Activated naive CD8-positive, alpha-beta T cell treated with anti-CD3 and anti-CD28 coated beads, Interleukin-2, amount 50 U/mL, for 24 hours (primary cell): ENCODE data around the gene LTBP1.

Source experiments
- ATAC-seq: fragments of 150-1000 bp; cut with Tn5 transposase; one replicate; pipeline ENCODE4 v1.10.0; 2021
- DNase-seq: peaks from one replicate; pipeline ENCODE4 v3.0.0; 2021
- H3K27ac Mint-ChIP-seq: one replicate; pipeline ENCODE4 v1.8.0; 2021; ENCODE audit warnings: mild to moderate bottlenecking, mixed read lengths
- H3K27me3 Mint-ChIP-seq: one replicate; pipeline ENCODE4 v1.8.0; 2021; ENCODE audit warnings: mixed read lengths
- H3K36me3 Mint-ChIP-seq: one replicate; pipeline ENCODE4 v1.8.0; 2021; ENCODE audit warnings: low read depth, mixed read lengths
- H3K4me1 Mint-ChIP-seq: one replicate; pipeline ENCODE4 v1.8.0; 2021; ENCODE audit warnings: mixed read lengths
- H3K4me3 Mint-ChIP-seq: one replicate; pipeline ENCODE4 v1.8.0; 2021; ENCODE audit warnings: mild to moderate bottlenecking, moderate library complexity, mixed read lengths
- H3K9me3 Mint-ChIP-seq: one replicate; pipeline ENCODE4 v1.8.0; 2021; ENCODE audit warnings: mixed read lengths

Gene LTBP1

DNA sequence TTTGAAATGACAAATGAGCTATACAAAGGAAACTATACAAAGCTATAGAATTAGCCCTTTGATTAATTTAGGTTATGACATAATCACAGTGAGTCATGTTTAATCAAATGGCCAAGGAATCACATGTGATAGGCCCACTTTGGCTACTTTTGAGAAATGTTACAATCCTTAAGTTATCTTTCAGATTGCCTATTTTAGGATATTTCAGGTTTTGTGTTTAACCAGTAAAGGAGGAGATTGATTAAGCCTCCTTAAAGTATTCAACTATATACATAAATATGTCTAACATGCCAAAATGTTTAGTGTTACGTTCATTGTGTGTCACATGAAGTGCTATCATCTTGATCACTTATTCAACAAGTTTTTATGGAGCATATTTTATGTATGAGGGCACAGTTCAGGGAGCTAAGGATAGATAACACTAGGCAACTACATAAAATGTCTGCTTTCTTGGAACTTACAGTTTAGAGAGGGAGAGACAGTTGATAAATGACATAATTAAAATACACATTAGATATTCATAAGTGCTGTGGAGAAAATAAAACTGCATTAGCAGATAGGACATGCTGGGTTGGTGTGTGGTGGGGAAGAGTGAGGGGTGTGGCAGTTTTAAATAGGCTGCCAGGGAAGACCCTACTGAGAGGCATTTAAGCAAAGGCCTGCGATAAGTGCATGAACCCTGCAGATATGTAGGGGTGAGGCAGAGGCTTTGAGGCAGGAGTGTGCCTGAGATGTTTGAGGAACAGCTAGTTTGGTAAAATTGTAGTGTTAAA, 77.2 kb downstream of the LTBP1 start:
- Mint-ChIP-seq H3K27ac (no peak overlapping the region), H3K4me1 (no peaks in the 10 kb centered on the region), H3K36me3 (no peaks in the 10 kb centered on the region), H3K9me3 (peaks cover 6% of the 10 kb centered on the region), H3K27me3 (peaks cover 26% of the 10 kb centered on the region), H3K4me3 (no peak overlapping the region)
- ATAC-seq: no peak
- DNase-seq: no peak

DNA sequence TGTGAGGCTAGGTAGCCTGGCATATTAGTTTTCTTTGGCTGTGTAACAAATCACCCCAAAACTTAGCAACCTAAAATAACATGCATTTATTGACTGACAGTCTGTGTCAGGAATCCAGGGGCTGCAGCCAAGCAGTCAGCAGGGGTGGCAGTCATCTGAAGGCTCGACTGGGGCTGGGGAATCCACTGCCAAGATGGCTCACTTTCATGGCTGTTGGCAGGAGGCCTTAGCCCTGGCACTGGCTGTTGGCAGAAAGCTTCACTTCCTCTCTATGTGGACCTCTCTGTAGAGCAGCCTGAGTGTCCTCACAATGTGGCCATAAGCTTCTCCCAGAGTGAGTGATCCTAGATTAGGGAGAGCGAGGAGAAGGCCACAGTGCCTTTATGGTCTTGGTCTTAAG, 78.0 kb downstream of the LTBP1 start:
- H3K36me3 Mint-ChIP-seq: no peaks in the 10 kb centered on the region
- H3K27me3 Mint-ChIP-seq: peaks cover 26% of the 10 kb centered on the region
- no peak overlapping the region for H3K27ac Mint-ChIP-seq
- peaks cover 6% of the 10 kb centered on the region for H3K9me3 Mint-ChIP-seq
- DNase-seq (no peak), ATAC-seq (no peak)
- H3K4me1 Mint-ChIP-seq: no peaks in the 10 kb centered on the region
- no peak overlapping the region for H3K4me3 Mint-ChIP-seq

DNA sequence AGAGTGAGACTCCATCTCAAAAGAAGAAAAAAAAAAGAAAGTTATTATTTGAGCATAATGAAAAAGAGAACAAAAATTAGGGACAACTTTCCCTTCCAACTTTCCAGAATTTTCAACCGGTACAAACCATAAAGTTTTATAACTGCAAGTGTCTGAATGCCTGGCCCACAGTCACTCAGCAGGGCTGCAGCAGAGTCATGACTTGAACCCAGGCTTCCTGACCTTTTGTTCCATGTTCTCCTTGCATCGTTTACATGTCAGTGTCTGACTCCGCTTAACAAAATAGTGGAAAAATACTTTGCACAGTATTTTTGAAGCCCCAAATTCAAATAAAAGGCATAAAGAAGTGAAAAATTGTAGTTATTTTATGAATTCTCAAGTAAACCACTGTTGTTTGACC, 82.7 kb downstream of the LTBP1 start:
- no peak for DNase-seq
- Mint-ChIP-seq H3K9me3 (peaks cover under 1% of the 10 kb centered on the region), H3K36me3 (no peaks in the 10 kb centered on the region), H3K27ac (no peak overlapping the region), H3K27me3 (peaks cover 9% of the 10 kb centered on the region), H3K4me1 (no peaks in the 10 kb centered on the region), H3K4me3 (no peak overlapping the region)
- ATAC-seq: no peak

DNA sequence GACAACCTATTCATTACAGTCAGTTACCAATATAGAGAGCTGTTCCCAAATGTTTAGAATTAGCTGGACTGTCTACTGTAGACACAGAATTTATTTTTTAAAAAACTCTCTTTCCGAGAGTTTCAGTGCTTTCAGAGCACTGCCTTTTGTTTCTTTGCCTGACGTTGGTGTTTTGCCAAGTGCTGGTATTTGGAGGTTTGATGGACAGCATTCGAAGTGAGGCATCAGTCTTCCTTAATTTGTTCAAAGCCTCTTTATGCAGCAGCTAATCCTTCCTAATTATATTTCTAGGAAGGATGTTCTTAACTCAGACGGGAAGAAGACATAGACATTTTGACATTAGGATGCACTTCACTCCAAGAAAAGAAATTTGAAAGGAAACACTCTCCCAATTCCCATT, 83.2 kb downstream of the LTBP1 start:
- no peak for DNase-seq
- no peaks in the 10 kb centered on the region for H3K9me3 Mint-ChIP-seq
- no peak overlapping the region for H3K27ac Mint-ChIP-seq
- H3K4me3 Mint-ChIP-seq: no peak overlapping the region
- no peaks in the 10 kb centered on the region for H3K36me3 Mint-ChIP-seq
- ATAC-seq: no peak
- H3K27me3 Mint-ChIP-seq: peaks cover 8% of the 10 kb centered on the region
- H3K4me1 Mint-ChIP-seq: no peaks in the 10 kb centered on the region

DNA sequence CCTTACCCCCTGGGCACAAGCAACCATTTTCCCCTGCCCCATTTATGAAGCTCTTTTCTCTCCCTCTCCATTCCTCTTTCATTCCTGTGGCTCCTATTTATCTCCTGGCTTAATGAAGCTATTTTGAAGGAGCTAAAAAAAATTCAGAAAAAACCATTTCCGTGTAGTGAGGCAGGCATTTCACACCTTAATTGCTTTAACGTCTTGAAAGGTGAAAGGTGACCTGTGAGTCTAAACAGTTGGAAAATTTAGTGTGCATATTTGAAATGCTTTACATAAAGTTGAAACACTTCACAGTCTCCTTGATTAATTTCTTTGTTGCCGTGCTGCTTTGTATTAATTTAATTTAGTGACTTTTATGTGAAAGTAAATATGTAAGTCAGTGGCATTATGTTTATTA, 83.6 kb downstream of the LTBP1 start:
- no peak overlapping the region for H3K4me3 Mint-ChIP-seq
- no peaks in the 10 kb centered on the region for H3K4me1 Mint-ChIP-seq
- peaks cover 8% of the 10 kb centered on the region for H3K27me3 Mint-ChIP-seq
- no peak overlapping the region for H3K27ac Mint-ChIP-seq
- no peak for DNase-seq
- ATAC-seq: no peak
- H3K9me3 Mint-ChIP-seq: no peaks in the 10 kb centered on the region
- H3K36me3 Mint-ChIP-seq: no peaks in the 10 kb centered on the region

DNA sequence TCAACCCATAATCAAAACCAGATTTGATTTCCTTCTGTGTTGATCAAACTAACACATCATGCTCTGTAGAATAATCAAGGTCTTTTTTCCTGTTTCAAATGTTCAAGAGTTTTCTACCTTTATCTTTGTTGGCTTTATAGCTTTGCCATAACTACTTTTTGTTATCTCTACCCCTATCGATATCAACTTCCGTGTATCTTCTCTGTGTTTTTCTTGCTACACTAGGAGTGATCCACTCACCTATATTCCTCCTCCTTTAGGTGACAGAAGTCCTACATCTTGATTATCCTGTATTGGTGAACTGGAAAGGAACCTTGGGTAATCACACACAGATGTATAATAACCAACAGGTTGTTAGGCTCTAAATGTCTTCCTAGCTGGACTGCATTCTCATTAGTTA, 85.5 kb downstream of the LTBP1 start:
- Mint-ChIP-seq H3K4me3 (no peak overlapping the region), H3K27ac (no peak overlapping the region), H3K36me3 (no peaks in the 10 kb centered on the region), H3K9me3 (no peaks in the 10 kb centered on the region), H3K4me1 (no peaks in the 10 kb centered on the region), H3K27me3 (peaks cover 12% of the 10 kb centered on the region)
- DNase-seq: no peak
- no peak for ATAC-seq

DNA sequence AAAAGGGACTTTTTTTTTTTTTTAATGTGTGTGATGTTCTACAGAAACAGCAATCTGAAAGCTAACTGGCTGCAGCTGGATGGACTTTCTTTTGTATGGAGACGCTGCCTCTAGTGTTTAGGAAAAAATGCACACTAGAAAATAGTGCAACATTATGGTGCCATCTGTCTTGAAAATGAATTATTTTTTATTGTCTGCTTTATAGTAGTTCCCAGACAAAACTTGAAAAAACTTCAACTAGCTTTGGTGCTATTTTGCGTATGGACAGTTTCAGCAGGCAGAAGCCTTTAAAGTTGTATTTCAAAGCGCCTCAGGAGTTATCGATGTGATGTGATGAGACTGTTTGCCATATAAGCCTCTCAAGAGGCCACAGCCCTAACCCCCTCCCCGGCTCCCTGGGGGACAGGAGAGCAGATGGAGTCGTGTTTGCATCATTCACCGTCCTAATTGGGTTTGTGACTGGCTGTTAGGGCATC, 86.9 kb downstream of the LTBP1 start:
- no peak for ATAC-seq
- Mint-ChIP-seq H3K4me1 (no peaks in the 10 kb centered on the region), H3K4me3 (no peak overlapping the region), H3K27ac (no peak overlapping the region), H3K9me3 (no peaks in the 10 kb centered on the region), H3K27me3 (peaks cover 12% of the 10 kb centered on the region), H3K36me3 (no peaks in the 10 kb centered on the region)
- no peak for DNase-seq

DNA sequence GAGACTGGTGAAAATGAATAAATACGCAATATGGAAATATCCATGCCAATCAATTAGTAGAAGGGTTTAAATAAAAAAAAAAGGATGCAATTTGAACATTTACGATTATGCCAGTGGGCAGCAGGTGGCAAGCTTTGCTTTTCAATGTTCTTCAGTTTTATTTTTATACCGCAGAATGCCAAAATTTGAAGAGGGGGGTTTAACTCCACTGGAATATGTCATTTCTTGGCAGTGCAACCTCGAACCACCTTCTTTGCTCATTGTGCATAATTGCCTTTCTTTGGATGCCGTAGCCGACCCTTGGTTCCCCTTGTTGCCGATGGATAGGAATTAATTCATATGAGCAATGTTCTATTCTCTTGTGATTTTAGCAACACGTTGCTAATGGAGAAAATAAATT, 88.0 kb downstream of the LTBP1 start:
- DNase-seq: no peak
- Mint-ChIP-seq H3K27me3 (peaks cover 14% of the 10 kb centered on the region), H3K27ac (no peak overlapping the region), H3K36me3 (no peaks in the 10 kb centered on the region), H3K4me1 (no peaks in the 10 kb centered on the region), H3K9me3 (no peaks in the 10 kb centered on the region), H3K4me3 (no peak overlapping the region)
- ATAC-seq: no peak

DNA sequence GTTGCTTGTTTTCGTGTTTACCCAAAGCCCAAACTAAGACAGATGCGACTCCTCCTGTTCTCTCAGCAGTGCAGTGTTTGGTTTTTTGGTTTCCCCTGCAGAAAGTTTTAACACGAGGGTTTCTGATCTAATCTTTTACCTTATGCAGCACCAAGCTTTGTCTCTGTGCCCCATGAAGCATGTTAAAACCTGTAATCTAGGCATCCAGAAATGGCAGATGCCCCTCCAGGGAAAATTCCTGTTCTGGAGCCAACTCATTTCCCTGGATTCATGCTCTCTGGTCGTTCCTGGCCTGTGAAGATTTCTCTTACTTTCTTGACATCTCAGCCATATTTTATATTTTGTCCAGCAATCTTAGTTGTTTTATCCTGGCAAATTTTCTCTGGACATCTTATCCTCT, 91.5 kb downstream of the LTBP1 start:
- Mint-ChIP-seq H3K36me3 (no peaks in the 10 kb centered on the region), H3K27me3 (peaks cover 6% of the 10 kb centered on the region), H3K9me3 (peaks cover 4% of the 10 kb centered on the region), H3K27ac (no peak overlapping the region), H3K4me1 (no peaks in the 10 kb centered on the region), H3K4me3 (no peak overlapping the region)
- ATAC-seq (no peak), DNase-seq (no peak)

DNA sequence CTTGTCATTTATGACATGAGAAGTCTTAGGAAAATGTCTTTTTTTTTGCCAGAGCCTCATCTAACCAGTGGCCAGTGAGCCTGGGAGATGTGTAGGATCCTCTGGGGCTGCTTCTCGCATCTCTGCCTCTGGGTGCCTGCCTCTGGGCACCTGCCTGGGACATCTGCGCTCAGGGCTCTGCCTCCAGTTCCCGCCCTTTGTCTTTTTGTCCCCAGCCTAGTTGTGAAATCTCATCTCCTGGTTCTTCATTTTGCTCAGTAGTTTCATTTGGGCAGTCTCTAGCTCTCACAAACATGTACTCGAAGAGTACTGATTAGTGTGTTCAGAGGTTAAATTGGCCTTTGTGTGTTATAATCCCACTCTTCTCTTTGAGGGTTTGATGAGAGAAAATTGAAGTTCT, 92.0 kb downstream of the LTBP1 start:
- H3K4me3 Mint-ChIP-seq: no peak overlapping the region
- no peak for ATAC-seq
- H3K9me3 Mint-ChIP-seq: peaks cover 4% of the 10 kb centered on the region

DNA sequence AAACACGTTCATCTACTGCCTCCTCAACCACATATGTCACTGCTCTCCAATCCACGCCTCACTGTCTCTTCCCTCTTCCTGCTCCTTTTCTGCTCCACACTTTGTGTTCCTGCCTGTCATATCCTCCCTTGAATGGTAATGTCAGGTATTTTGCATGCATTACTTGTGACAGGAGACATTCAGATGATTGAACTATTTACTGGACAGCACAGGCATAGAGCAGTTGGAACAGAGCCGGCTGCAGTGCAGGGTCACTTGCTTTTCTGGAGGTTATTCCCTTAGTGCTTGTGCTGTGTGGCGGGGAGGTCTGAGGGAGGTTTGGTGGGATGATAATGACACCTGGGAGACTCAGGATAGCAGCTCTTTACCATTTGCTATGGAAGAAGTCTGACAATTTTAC, 93.8 kb downstream of the LTBP1 start:
- ATAC-seq: no peak
- Mint-ChIP-seq H3K4me1 (no peaks in the 10 kb centered on the region), H3K36me3 (no peaks in the 10 kb centered on the region), H3K27me3 (peaks cover 7% of the 10 kb centered on the region), H3K27ac (no peak overlapping the region), H3K4me3 (no peak overlapping the region), H3K9me3 (peaks cover 4% of the 10 kb centered on the region)
- DNase-seq: no peak

More for the DNA sequence above, 92.0 kb downstream of the LTBP1 start:
- DNase-seq: no peak
- H3K27ac Mint-ChIP-seq: no peak overlapping the region
- peaks cover 7% of the 10 kb centered on the region for H3K27me3 Mint-ChIP-seq
- no peaks in the 10 kb centered on the region for H3K36me3 Mint-ChIP-seq
- H3K4me1 Mint-ChIP-seq: no peaks in the 10 kb centered on the region

DNA sequence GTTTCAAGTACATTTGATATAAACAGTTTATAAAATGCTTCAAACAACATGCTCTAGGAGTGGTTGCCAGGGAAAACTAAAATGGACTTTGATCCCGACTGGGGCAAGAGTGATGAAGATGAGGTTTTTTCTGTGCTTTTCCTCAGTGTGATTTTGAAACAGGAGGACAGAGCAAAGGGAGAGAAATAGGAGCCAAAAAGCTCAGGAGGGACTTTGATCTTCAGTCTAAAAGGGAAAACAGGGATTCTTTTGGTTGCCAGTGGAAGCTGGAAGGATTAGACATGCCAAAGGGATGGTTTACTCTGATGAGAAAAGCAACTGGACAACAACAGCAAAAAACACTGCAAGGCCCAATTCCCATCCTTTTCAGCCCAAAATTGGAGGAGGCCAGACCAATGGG, 95.5 kb downstream of the LTBP1 start:
- Mint-ChIP-seq H3K9me3 (peaks cover 4% of the 10 kb centered on the region), H3K27ac (no peak overlapping the region), H3K27me3 (peaks cover 5% of the 10 kb centered on the region), H3K4me3 (no peak overlapping the region), H3K4me1 (no peaks in the 10 kb centered on the region), H3K36me3 (no peaks in the 10 kb centered on the region)
- no peak for DNase-seq
- ATAC-seq: no peak

DNA sequence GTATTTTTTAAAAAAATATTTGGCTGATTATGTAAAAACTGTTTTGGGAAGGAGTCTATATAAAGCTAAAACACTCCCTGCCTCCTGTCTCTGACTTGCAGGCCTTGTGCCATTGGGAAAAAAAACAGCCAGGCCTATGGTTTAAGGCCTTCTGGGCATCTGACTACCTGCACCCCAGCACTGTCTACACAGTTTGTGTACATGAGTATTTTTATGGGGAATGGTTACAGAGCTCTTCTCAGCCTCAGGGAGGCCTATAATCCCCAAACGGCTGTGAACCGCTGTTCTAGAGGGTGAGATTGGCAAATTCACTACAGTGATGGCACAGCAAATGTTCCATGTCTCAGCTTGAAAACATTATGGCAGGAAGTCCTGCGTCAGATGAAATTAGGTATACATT, 96.1 kb downstream of the LTBP1 start:
- no peaks in the 10 kb centered on the region for H3K4me1 Mint-ChIP-seq
- DNase-seq (no peak), ATAC-seq (no peak)
- no peak overlapping the region for H3K4me3 Mint-ChIP-seq
- H3K27ac Mint-ChIP-seq: no peak overlapping the region
- peaks cover 7% of the 10 kb centered on the region for H3K27me3 Mint-ChIP-seq
- H3K36me3 Mint-ChIP-seq: no peaks in the 10 kb centered on the region
- peaks cover 4% of the 10 kb centered on the region for H3K9me3 Mint-ChIP-seq

DNA sequence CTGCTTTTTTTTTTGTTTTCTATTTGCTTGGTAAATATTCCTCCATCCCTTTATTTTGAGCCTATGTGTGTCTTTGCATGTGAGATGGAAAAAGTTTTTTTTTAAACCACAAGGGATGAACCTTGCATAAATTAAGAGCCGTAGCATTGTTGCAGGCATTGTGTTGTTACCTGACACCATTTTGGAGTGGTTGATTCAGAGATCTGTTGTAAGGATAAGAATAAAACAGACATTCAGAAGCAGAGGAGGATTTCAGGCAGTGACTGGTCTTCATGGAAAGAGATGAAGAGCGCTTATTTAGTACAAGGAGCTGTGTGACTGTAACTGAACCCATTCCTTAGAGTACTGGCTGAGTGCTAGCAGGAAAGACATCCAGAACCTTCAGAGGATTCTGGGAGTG, 101.2 kb downstream of the LTBP1 start:
- peaks cover 5% of the 10 kb centered on the region for H3K27me3 Mint-ChIP-seq
- no peaks in the 10 kb centered on the region for H3K4me1 Mint-ChIP-seq
- H3K9me3 Mint-ChIP-seq: no peaks in the 10 kb centered on the region
- H3K4me3 Mint-ChIP-seq: no peak overlapping the region
- H3K27ac Mint-ChIP-seq: no peak overlapping the region
- DNase-seq (no peak), ATAC-seq (no peak)
- no peaks in the 10 kb centered on the region for H3K36me3 Mint-ChIP-seq

DNA sequence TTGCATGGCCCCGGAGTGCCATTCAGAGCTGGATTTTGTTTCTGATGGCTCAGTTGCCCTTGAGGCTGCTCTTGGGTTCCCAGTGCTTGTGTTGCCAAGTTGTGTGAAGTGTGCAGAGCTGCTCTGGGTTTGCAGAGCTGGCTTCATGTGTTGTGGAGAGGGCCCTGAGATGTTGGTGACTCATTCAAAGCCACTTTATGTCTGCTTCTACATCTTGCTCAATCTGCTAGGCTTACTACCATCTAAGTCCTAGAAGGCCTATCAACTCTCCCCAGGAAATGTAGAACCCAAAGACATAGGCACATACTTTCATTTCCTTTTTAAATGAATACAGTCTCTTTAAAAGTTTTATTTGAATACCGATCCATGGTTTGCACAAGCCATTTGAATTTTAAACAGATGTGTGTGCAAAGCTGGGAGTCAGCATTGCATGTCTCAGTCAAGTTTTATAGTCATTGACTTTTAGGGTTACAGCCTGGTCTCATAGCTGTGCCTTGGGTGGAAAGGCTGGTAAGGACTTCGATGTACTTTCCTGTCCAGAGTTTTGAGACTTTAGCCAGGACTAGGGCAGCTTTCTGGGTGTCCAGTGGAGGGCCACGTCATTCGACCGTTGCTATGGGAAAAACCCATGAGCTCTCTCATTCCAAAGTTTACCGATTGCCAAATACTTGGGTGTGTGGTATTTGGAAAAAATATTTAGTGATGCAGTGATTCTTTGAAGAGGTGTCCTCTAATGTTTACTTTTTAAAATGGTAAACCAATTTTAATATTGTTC, 105.0 kb downstream of the LTBP1 start:
- ATAC-seq (no peak), DNase-seq (no peak)
- H3K27ac Mint-ChIP-seq: no peak overlapping the region
- no peak overlapping the region for H3K4me3 Mint-ChIP-seq
- no peaks in the 10 kb centered on the region for H3K9me3 Mint-ChIP-seq
- H3K27me3 Mint-ChIP-seq: peaks cover 3% of the 10 kb centered on the region
- H3K4me1 Mint-ChIP-seq: no peaks in the 10 kb centered on the region
- no peaks in the 10 kb centered on the region for H3K36me3 Mint-ChIP-seq
